Gastroesophageal sphincter (tissue), 4 donors: ENCODE measurements around the gene LINS1. TPM values are rescaled to one million over a fixed set of nuclear protein-coding genes. Genes with fewer than 3 reads are reported as not detected.

Source experiments
- ATAC-seq: fragments of 150-250 bp; one replicate; pipeline ENCODE4 v1.9.1; 2016; ENCODE audit warnings: mild to moderate bottlenecking, moderate library complexity
- H3K27ac ChIP-seq, 4 donors: fragments of 200-600 bp; sonication (generic) in 3 of 4; 1 replicate in 3 of 4; 2 replicates in 1 of 4; pipeline ENCODE4 v1.5.1; 2016 to 2019
- H3K27me3 ChIP-seq: fragments of 200-600 bp; sonication (generic); one replicate; pipeline ENCODE4 v1.5.1; 2019
- H3K36me3 ChIP-seq, 2 donors: fragments of 200-600 bp; sonication (generic); one replicate each; pipeline ENCODE4 v1.5.1; 2019; ENCODE audit warnings: control low read depth in 1 of 2
- H3K4me1 ChIP-seq, 3 donors: fragments of 200-600 bp; sonication (generic); 1 replicate in 2 of 3; 2 replicates in 1 of 3; pipeline ENCODE4 v1.5.1; 2016 to 2019; ENCODE audit warnings: control low read depth in 2 of 3
- H3K4me3 ChIP-seq, 2 donors: fragments of 200-600 bp; sonication (generic); one replicate each; pipeline ENCODE4 v1.5.1; 2019; ENCODE audit warnings: mild to moderate bottlenecking in 1 of 2, moderate library complexity in 1 of 2
- H3K9me3 ChIP-seq, 3 donors: fragments of 200-600 bp; sonication (generic); one replicate each; pipeline ENCODE4 v1.5.1; 2017 to 2019; ENCODE audit warnings: control low read depth in 2 of 3
- CTCF ChIP-seq, 4 experiments: fragments of 200-600 bp in 2 of 4; fragments of 450-650 bp in 2 of 4; sonication (generic) in 1 of 4; IDR thresholded peaks; one replicate each; pipeline ENCODE4 v1.5.1; 2017 to 2019; ENCODE audit warnings: antibody characterized with exemption in 4 of 4, mild to moderate bottlenecking in 2 of 4, moderate library complexity in 2 of 4
- EP300 ChIP-seq: sonication (generic); formaldehyde crosslinking; IDR thresholded peaks from one replicate; pipeline ENCODE4 v1.6.1; 2017; ENCODE audit warnings: antibody characterized with exemption, mild to moderate bottlenecking
- POLR2A ChIP-seq, 2 donors: fragments of 450-650 bp; IDR thresholded peaks; one replicate each; pipeline ENCODE4 v1.6.1; 2017; ENCODE audit warnings: antibody characterized with exemption in 2 of 2, mild to moderate bottlenecking in 2 of 2, moderate library complexity in 1 of 2
- POLR2AphosphoS5 ChIP-seq: sonication (generic); formaldehyde crosslinking; IDR thresholded peaks from one replicate; pipeline ENCODE4 v1.6.1; 2017; ENCODE audit warnings: antibody characterized with exemption
- WGBS, 2 donors: methylation state at CpG; one replicate each; pipeline ENCODE4 v1.1.5; 2018; ENCODE audit warnings: low coverage in 1 of 2; 5-methylcytosine and 5-hydroxymethylcytosine counted together
- total RNA-seq, 4 donors: library from RNA; depleted of rRNA; stranded (reverse); fragments of >200 nt; gene quantifications; one replicate each; pipeline ENCODE4 v1.1.0, GENCODE V29; 2016

The LINS1 gene
- total RNA-seq, 4 donors from 2014 or later, result 9.6 to 23.8 (median 13.9) TPM

GRCh38 chr15:100528833-100529428 is 73.1 kb downstream of the LINS1 start, which contains the start of gene CERS3:
CERS3 (minus strand) TSS chr15:100528950; CDS start chr15:100501849, 27,101 bp downstream.
- Histone ChIP-seq H3K36me3 (no peaks in the 10 kb centered on the region), H3K27ac (no peak within 1 kb of the TSS), H3K4me1 (peaks cover 0 to 18% (median 7%) of the 10 kb centered on the region in 3 donors), H3K9me3 (no peaks in the 10 kb centered on the region), H3K27me3 (peaks cover 6% of the 10 kb centered on the region), H3K4me3 (no peak within 1 kb of the TSS)
- 86 to 88% methylated on average over 7 to 8 of the region's 10 CpGs for WGBS, 2 donors
- ATAC-seq, result no peak
- TF ChIP-seq CTCF (IDR thresholded peaks at IDR 0.05) (no peak), POLR2A (IDR thresholded peaks at IDR 0.05) (no peak), EP300 (no peak), POLR2AphosphoS5 (no peak)

DNA sequence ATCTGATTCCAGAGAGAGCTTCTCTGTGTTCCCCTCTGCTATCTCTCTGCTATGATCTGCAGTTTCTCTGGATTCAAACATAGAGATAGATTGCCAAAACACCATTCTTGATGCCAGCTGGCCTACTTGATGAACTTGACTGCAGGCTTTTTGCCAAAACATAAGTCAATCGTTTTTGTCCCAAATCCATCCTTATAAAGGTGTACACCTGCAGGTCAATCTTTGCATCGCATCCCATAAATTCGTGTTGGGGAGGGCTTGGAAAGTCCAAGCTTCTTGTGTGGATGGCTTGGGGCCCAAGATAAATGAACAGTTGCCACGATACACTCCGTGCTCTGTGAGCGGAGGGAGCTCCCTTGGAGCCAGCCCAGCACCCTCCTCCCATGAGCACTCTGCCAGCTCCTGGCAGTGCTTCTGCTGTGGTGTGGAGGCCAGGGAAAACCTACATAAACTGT is 75.9 kb downstream of the LINS1 start:
- ATAC-seq, result peak; percentile 88
- Histone ChIP-seq H3K27me3 (no peaks in the 10 kb centered on the region), H3K9me3 (no peaks in the 10 kb centered on the region), H3K4me1 (peaks cover 0 to 18% (median 7%) of the 10 kb centered on the region in 3 donors), H3K4me3 (no peak overlapping the region), H3K36me3 (no peaks in the 10 kb centered on the region), H3K27ac (peak overlapping the region; percentile 29 to 56 (median 44))
- 0 to 29% methylated on average over 1 to 2 of the region's 6 CpGs for WGBS, 2 donors
- TF ChIP-seq POLR2AphosphoS5, result peak; percentile 54
- no peak for TF ChIP-seq POLR2A (IDR thresholded peaks at IDR 0.05)

DNA sequence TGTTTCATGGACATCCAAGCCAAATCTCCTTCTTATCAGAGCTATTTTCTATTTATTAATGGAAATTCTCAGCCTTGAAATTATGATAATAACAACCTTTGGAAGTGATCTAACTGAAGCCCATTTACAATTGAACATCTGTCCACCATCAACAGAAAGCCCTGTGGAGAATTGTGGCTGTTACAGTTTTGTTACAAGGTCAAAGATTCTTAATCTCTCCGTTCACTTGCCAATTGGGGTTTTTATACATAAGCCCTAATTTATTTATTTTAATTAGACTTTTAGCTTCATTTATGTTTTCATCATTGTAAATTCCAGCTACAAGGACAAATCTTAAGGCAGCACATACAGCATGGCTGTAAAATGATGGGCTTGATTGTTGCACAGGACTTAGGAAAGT is 76.5 kb downstream of the LINS1 start:
- 31 to 33% methylated on average over 1 of the region's 1 CpG for WGBS, 2 donors
- no peaks in the 10 kb centered on the region for H3K36me3 ChIP-seq
- H3K27me3 ChIP-seq, result no peaks in the 10 kb centered on the region
- peaks cover 0 to 18% (median 7%) of the 10 kb centered on the region in 3 donors for H3K4me1 ChIP-seq
- H3K4me3 ChIP-seq, result no peak overlapping the region
- TF ChIP-seq POLR2A (IDR thresholded peaks at IDR 0.05), result no peak
- TF ChIP-seq CTCF (IDR thresholded peaks at IDR 0.05), result no peak
- no peak for TF ChIP-seq POLR2AphosphoS5
- TF ChIP-seq EP300, result no peak
- H3K9me3 ChIP-seq, result no peaks in the 10 kb centered on the region
- no peak for ATAC-seq
- H3K27ac ChIP-seq, result peak overlapping the region in 3 of 4 donors; percentile 29 to 56 (median 39)

DNA sequence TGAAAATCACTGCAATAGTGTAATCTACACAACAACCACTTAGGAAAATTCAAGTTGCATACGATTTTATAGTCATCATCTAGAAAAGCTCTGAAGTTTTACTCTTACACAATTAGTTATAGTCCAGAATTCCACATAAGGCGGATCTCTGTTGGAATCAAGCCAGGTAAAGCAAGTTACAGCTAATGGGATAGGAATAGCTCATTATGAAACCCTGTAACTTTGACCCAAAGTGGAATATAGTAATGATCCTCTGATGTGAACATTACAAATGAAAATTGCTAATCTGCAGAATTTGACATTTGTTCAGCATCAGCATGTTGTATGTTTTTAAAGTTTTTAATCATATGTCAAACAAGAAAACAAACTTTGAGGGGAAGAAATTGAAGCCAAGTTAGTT is 77.7 kb downstream of the LINS1 start:
- WGBS, 2 donors, result 53 to 64% methylated on average over 2 of the region's 2 CpGs
- Histone ChIP-seq H3K9me3 (no peaks in the 10 kb centered on the region), H3K4me1 (peaks cover 0 to 18% (median 7%) of the 10 kb centered on the region in 3 donors), H3K36me3 (no peaks in the 10 kb centered on the region), H3K27ac (no peak overlapping the region), H3K4me3 (no peak overlapping the region), H3K27me3 (no peaks in the 10 kb centered on the region)
- no peak for ATAC-seq
- no peak for TF ChIP-seq POLR2AphosphoS5
- TF ChIP-seq EP300, result no peak
- no peak for TF ChIP-seq POLR2A (IDR thresholded peaks at IDR 0.05)
- no peak for TF ChIP-seq CTCF (IDR thresholded peaks at IDR 0.05)

GRCh38 chr15:100521907-100522306 is 80.1 kb downstream of the LINS1 start:
- WGBS, 2 donors, result 87 to 100% methylated on average over 3 of the region's 3 CpGs

More at GRCh38 chr15:100521907-100522306, 80.1 kb downstream of the LINS1 start:
- ATAC-seq, result no peak
- Histone ChIP-seq H3K27ac (no peak overlapping the region), H3K36me3 (no peaks in the 10 kb centered on the region), H3K27me3 (no peaks in the 10 kb centered on the region), H3K9me3 (no peaks in the 10 kb centered on the region), H3K4me3 (no peak overlapping the region), H3K4me1 (peaks cover 0 to 29% (median 7%) of the 10 kb centered on the region in 3 donors)
- TF ChIP-seq EP300 (no peak), POLR2AphosphoS5 (no peak), POLR2A (IDR thresholded peaks at IDR 0.05) (no peak), CTCF (IDR thresholded peaks at IDR 0.05) (no peak)
